NK-92 (cell line): Measurements from ENCODE around the gene RIOK3.
"Not testable (repeated sequence)": the region's sequence is repeated elsewhere in the genome, so short reads cannot be mapped to it uniquely, and the experiment has no call there.

Experiments
- DNase-seq: peaks from one replicate; lab custom pipeline; 2025; ENCODE audit not compliant: unreplicated experiment; lab: John Stamatoyannopoulos, UW

RIOK3 gene, protein sequence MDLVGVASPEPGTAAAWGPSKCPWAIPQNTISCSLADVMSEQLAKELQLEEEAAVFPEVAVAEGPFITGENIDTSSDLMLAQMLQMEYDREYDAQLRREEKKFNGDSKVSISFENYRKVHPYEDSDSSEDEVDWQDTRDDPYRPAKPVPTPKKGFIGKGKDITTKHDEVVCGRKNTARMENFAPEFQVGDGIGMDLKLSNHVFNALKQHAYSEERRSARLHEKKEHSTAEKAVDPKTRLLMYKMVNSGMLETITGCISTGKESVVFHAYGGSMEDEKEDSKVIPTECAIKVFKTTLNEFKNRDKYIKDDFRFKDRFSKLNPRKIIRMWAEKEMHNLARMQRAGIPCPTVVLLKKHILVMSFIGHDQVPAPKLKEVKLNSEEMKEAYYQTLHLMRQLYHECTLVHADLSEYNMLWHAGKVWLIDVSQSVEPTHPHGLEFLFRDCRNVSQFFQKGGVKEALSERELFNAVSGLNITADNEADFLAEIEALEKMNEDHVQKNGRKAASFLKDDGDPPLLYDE

GRCh38 chr18:23452728-23453679 is at the start of gene RIOK3:
TSS of gene RIOK3 (plus strand) at chr18:23453287. CDS start at chr18:23453440, 153 bp downstream.
- DNase-seq = peak; percentile 5

DNA sequence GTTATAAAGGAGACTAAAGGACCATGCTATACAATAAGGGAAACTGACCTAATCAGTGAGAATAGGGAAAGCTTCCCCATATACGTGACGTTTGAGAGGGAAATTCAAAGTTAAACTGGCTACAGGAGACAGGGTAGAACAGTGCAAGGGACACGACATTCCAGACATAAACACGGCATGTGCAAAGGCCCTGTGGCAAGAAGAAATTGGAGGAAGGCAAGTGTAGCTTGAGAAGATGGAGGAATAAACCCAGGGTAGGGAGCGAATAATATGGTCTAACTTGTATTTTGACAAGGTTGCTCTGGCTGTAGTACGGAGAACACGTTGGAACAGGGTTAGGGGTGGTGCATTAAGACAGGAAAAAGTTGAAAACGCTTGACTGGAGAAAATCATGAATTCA is 49.8 kb upstream of the RIOK3 start:
- no peak for DNase-seq

GRCh38 chr18:23405636-23406035 is 47.5 kb upstream of the RIOK3 start:
- DNase-seq = no peak

GRCh38 chr18:23406271-23406787 is 46.8 kb upstream of the RIOK3 start:
- DNase-seq = no peak

DNA sequence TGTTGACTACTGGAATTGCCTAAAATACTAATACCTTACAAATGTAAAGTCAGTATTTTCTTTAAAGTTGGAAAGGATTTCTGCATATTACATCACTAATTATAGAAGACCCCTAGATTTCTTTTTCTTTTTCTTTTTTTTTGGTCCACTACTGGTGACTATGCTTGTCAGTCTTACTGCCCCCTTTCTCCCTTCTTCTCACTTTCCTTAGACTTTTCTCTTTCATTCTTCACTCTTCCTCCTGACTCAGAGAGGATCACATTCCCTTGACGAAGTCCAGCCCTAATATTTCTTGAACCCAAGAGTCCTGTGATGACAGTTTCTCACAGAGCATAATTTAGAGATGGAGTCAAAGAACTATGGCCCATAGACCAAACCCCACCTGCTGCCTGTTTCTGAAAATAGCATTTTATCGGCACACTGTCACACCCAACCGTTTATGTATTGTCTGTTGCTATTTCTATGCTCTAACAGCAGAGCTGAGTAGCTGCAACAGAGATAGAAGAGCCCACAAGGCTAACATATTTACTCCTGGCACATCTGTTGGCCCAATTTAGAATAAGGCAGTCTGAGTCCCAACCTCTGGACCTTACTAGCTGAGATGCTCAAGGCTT is 40.6 kb upstream of the RIOK3 start:
- no peak for DNase-seq

- DNase-seq = no peak
These were observed 37.6 kb upstream of the RIOK3 start for GRCh38 chr18:23415515-23415914.

DNA sequence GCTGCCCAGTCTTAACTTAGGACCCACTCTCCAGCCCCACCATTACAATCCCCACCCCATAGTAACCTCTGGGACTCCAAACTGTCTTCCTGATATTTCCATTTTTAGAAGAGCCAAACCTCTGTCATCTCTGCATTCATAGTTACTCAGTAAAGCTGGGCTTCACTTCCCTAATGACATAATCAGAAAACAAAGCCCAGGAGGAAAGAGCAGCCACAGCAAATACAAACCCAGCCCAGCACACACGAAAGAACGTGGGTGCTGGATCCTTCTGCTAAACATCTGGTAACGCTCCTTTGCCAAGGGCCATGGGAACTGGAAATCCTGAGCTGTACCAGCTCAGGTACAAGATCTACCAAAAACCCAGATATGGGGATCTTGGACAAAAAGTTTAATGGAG is 36.8 kb upstream of the RIOK3 start:
- no peak for DNase-seq

GRCh38 chr18:23421277-23421676 is 31.8 kb upstream of the RIOK3 start:
- no peak for DNase-seq

DNA sequence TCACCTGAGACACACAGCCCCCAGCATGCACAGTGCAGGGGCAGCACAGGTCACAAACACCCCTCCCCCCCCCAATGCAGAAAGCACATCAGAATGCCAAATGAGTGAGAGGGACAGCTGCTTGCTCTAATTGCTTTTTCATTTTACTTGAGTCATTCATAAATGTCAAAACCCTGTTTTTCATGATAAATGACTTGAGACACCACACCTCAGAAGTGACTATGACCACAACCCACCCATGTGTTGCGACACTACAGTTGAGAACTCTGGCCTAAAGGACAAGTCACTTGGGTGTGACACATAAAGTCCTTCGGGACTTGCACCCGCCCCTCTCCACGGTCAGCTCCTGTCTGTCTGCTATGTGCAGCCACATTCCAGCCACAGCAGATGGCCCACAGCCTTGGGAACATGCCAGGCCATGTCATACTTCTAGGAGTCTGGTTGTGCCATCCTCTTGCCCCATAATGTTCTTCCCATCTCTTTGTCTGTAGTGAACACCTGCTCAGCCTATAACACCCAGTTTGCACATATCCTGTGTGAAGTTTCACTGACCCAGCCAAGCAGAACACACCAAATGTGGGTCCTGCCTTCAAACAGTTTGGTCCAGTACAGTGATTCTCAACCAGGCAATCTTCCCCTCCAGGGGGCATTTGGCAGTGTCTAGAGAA is 30.2 kb upstream of the RIOK3 start:
- peak; percentile 47 for DNase-seq

DNA sequence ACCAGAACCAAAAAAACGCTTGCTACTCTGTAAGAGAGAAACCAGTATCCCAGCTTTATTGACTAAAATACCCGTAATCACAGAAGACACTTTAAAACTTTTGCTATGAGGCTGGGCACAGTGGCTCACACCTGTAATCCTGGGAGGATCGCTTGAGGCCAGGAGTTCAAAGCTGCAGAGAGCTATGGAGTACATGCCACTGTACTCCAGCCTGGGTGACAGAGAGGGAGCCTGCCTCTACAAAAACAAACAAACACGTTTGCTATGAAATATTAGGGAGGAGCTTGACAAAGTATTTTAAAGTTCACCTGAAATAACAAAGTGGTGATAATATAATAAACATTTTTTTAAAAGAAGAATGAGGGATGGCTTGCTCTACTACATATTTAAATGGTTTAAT is 28.5 kb upstream of the RIOK3 start:
- no peak for DNase-seq

DNA sequence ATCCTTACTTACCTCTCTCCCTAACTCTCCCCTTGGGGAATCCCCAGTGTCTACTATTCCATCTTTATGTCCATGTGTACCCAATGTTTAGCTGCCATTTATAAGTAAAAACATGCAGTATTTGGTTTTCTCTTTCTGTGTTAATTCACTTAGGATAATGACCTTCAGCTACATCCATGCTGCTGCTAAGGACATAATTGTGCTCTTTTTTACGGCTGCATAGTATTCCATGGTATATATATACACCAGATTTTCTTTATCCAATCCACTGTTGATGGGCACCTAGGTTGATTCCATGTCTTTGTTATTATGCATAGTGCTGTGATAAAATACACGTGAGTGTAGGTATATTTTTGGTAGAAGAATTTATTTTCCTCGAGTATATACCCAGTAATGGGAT is 24.3 kb upstream of the RIOK3 start:
- DNase-seq = no peak

DNA sequence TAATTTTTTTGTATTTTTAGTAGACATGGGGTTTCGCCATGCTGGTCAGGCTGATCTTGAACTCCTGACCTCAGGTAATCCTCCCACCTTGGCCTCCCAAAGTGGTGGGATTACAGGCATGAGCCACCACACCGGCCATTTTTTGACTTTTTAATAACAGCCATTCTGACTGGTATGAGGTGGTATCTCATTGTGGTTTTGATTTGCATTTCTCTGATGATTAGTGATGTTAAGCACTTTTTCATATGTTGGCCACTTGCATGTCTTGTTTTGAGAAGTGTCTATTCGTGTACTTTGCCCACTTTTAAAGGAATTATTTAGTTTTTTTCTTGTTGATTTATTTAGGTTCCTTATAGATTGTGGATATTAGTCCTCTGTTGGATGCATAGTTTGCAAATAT is 23.5 kb upstream of the RIOK3 start:
- DNase-seq = not testable (repeated sequence)

DNA sequence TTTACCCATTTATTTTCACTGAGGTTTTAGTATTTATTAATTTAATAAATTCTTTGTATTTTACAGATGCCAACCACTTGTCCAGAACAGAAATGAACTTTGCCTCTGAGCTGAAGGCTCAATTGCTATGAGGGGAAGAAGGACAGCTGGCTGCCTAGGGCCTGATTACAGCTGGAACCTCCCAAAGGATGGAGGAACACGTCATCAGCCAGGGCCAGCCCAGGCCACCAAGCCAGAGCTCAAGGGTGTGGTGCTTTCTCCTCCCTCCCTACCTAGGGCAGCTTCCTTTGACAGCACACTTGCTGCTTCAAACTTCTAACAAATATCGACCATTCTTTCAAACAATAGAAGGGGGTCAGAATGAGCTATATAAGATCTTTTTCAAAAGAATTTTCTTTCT is 19.7 kb upstream of the RIOK3 start:
- no peak for DNase-seq

DNA sequence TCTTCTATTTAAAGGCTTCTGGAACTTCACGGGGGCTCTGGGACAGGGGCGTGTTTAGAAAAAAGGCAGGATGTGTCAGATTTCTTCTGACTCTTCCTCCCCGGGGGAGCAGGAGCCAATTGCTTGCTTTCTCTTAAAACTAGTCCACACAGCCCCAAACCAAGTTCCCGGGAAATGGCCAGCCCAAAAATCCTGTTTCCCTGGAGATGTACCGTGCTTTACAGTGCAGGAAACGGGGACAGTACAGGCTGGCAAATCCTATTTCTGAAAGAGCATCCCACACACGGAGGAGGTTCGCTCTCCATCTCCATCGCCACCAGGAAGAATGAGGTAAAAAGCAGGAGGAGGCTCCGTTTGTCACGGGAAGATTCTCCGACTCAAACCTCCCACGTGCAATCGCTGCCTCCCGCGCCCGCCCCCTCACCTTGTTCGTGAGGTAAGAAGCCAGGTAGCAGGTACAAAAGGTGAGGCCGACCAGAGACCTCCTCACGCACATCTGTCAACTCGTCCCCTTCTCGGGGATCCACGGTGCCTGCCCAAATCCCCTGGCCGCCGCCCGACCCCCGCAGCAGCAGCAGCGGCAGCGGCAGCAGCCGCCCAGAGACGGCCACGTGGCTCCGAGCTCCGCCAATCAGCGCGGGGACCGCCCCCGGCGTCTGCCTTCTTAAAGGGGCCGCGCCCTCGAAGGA is 15.6 kb upstream of the RIOK3 start:
- no peak for DNase-seq

GRCh38 chr18:23438046-23438377 is 15.1 kb upstream of the RIOK3 start:
- DNase-seq = no peak

- DNase-seq = no peak
These were observed 14.3 kb upstream of the RIOK3 start for GRCh38 chr18:23438608-23439366.

GRCh38 chr18:23440131-23440530 is 13.0 kb upstream of the RIOK3 start:
- DNase-seq = no peak

DNA sequence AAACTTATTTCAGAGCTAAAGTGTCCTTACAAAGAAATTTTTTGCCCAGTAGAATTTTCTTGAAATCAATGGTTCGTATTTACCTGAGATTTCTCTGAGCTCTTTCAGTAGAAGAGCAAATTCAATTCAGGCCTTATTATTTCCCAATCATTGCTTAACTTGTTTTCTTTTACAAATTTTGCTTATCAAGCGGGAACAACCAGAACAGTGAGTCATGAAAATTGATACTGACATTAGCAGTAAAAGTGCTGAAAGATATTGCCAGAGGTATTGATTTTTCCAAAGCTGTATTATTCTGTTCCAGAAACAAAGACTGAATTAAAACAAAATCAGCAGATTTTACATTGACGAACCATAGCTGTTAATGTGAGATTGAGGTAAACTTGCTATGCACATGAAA is 10.1 kb upstream of the RIOK3 start:
- no peak for DNase-seq

DNA sequence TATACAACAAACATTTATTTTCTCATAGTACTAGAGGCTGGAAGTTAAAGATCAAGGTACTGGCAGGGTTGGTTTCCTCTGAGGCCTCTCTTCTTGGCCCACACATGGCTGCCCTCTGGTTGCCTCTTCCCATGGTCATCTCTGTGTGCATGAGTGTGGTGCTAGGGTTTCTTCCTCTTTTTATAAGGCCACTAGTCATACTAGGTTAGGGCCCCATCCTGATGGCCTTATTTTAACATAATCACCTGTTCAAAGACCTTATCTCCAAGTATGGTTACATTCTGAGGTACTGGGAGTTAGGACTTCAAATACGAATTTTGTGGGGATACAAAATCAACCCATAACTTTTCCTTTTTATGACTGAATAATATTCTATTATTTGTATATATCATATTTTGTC is 4.8 kb upstream of the RIOK3 start:
- DNase-seq = no peak
